ENCODE results near the gene PCDH9. TPM values are rescaled to one million over a fixed set of nuclear protein-coding genes. Genes with fewer than 3 reads are reported as not detected.
"Not testable (repeated sequence)": the region's sequence is repeated elsewhere in the genome, so short reads cannot be mapped to it uniquely, and the experiment has no call there.

Gene PCDH9
- polyA plus RNA-seq, 5 donors, result 1.7 to 3.8 (median 2.4) TPM

- DNase-seq, result no peak
Observed at GRCh38 chr13:66273011-66273410, 957.1 kb downstream of the PCDH9 start.

GRCh38 chr13:66266761-66267160 lies 963.4 kb downstream of the PCDH9 start:
- DNase-seq, result no peak

GRCh38 chr13:66266348-66266747 lies 963.8 kb downstream of the PCDH9 start:
- no peak for DNase-seq

GRCh38 chr13:66265371-66265770 lies 964.8 kb downstream of the PCDH9 start:
- DNase-seq, result no peak

GRCh38 chr13:66264971-66265370 lies 965.2 kb downstream of the PCDH9 start:
- DNase-seq, result no peak

- no peak for DNase-seq
Observed at GRCh38 chr13:66262330-66262729, 967.8 kb downstream of the PCDH9 start.

- not testable (repeated sequence) for DNase-seq
Observed at GRCh38 chr13:66259426-66259825, 970.7 kb downstream of the PCDH9 start.
